H9 (cell line): Measurements from ENCODE around the gene PLEKHN1. TPM values are rescaled to one million over a fixed set of nuclear protein-coding genes. Genes with fewer than 3 reads are reported as not detected.

Experiments
- DNase-seq: peaks from one replicate; pipeline ENCODE4 v3.0.0-alpha.2; 2017
- H2AFZ ChIP-seq: one replicate; pipeline ENCODE4 v1.6.1; 2013; ENCODE audit warnings: mild to moderate bottlenecking, low read length, control low read depth, moderate library complexity
- H2AK5ac ChIP-seq: 2 replicates; pipeline ENCODE4 v1.6.1; 2013; ENCODE audit warnings: low read length, control low read depth, mixed read lengths; ENCODE audit not compliant: insufficient read length
- H2BK120ac ChIP-seq: one replicate; pipeline ENCODE4 v1.6.1; 2013; ENCODE audit warnings: low read depth, mild to moderate bottlenecking, low read length, control low read depth, inconsistent platforms; ENCODE audit not compliant: poor library complexity, severe bottlenecking
- H2BK12ac ChIP-seq: 2 replicates; pipeline ENCODE4 v1.6.1; 2013; ENCODE audit warnings: low read length, control low read depth, mixed read lengths, low read depth; ENCODE audit not compliant: insufficient read length
- H2BK15ac ChIP-seq: 2 replicates; pipeline ENCODE4 v1.6.1; 2013; ENCODE audit warnings: low read depth, low read length, control low read depth
- H2BK20ac ChIP-seq: one replicate; pipeline ENCODE4 v1.6.1; 2013; ENCODE audit warnings: low read depth, mild to moderate bottlenecking, low read length, control low read depth, inconsistent platforms; ENCODE audit not compliant: poor library complexity, severe bottlenecking
- H2BK5ac ChIP-seq: 2 replicates; pipeline ENCODE4 v1.6.1; 2013; ENCODE audit warnings: low read length, control low read depth, mixed read lengths; ENCODE audit not compliant: insufficient read length
- H3K14ac ChIP-seq: 2 replicates; pipeline ENCODE4 v1.6.1; 2013; ENCODE audit warnings: low read length, control low read depth; ENCODE audit not compliant: insufficient read depth
- H3K18ac ChIP-seq: 2 replicates; pipeline ENCODE4 v1.6.1; 2013; ENCODE audit warnings: low read depth, mild to moderate bottlenecking, mixed read lengths, low read length, control low read depth; ENCODE audit not compliant: insufficient read length
- H3K23ac ChIP-seq: 2 replicates; pipeline ENCODE4 v1.6.1; 2013; ENCODE audit warnings: low read length, control low read depth, mixed read lengths, low read depth; ENCODE audit not compliant: insufficient read length
- H3K23me2 ChIP-seq: 2 replicates; pipeline ENCODE4 v1.6.1; 2013; ENCODE audit warnings: low read depth, mild to moderate bottlenecking, mixed read lengths, low read length, control low read depth; ENCODE audit not compliant: insufficient read length, poor library complexity, severe bottlenecking
- H3K27ac ChIP-seq: 2 replicates; pipeline ENCODE4 v1.5.1; 2013; ENCODE audit warnings: low read length, control low read depth, mixed read lengths, low read depth; ENCODE audit not compliant: insufficient read length
- H3K27me3 ChIP-seq: 2 replicates; pipeline ENCODE4 v1.6.1; 2013; ENCODE audit warnings: low read length, control low read depth, inconsistent platforms; ENCODE audit not compliant: insufficient read depth
- H3K4ac ChIP-seq: 2 replicates; pipeline ENCODE4 v1.6.1; 2013; ENCODE audit warnings: low read depth, mild to moderate bottlenecking, control low read depth, inconsistent platforms, low read length, moderate library complexity
- H3K4me1 ChIP-seq: 2 replicates; pipeline ENCODE4 v1.6.1; 2013; ENCODE audit warnings: low read length, control low read depth, inconsistent platforms; ENCODE audit not compliant: insufficient read depth
- H3K4me2 ChIP-seq: 2 replicates; pipeline ENCODE4 v1.6.1; 2013; ENCODE audit warnings: low read length, control low read depth, mixed read lengths; ENCODE audit not compliant: insufficient read length, insufficient read depth
- H3K56ac ChIP-seq: 2 replicates; pipeline ENCODE4 v1.6.1; 2013; ENCODE audit warnings: low read depth, mild to moderate bottlenecking, mixed read lengths, low read length, control low read depth; ENCODE audit not compliant: insufficient read length
- H3K79me1 ChIP-seq: 2 replicates; pipeline ENCODE4 v1.6.1; 2013; ENCODE audit warnings: low read depth, mild to moderate bottlenecking, moderate library complexity, low read length, control low read depth, inconsistent platforms; ENCODE audit not compliant: insufficient read depth, poor library complexity, severe bottlenecking
- H3K79me2 ChIP-seq: 2 replicates; pipeline ENCODE4 v1.6.1; 2013; ENCODE audit warnings: low read length, control low read depth, inconsistent platforms; ENCODE audit not compliant: insufficient read depth
- H3K9ac ChIP-seq: 2 replicates; pipeline ENCODE4 v1.6.1; 2013; ENCODE audit warnings: low read length, control low read depth, mixed read lengths; ENCODE audit not compliant: insufficient read length; ENCODE audit errors: extremely low read depth
- H3K9me3 ChIP-seq: one replicate; pipeline ENCODE4 v1.6.1; 2013; ENCODE audit warnings: low read depth, low read length, inconsistent platforms; ENCODE audit not compliant: control insufficient read depth
- H3T11ph ChIP-seq: one replicate; pipeline ENCODE4 v1.6.1; 2013; ENCODE audit warnings: mild to moderate bottlenecking, low read length, control low read depth, inconsistent platforms
- H4K20me1 ChIP-seq: one replicate; pipeline ENCODE4 v1.6.1; 2013; ENCODE audit not compliant: control insufficient read depth, insufficient read length, insufficient read depth
- H4K5ac ChIP-seq: 2 replicates; pipeline ENCODE4 v1.6.1; 2013; ENCODE audit warnings: low read depth, mild to moderate bottlenecking, mixed read lengths, low read length, control low read depth; ENCODE audit not compliant: insufficient read length
- H4K8ac ChIP-seq: replicated peaks from 2 replicates; pipeline ENCODE4 v1.6.1; 2013; ENCODE audit warnings: low read length, control low read depth, mixed read lengths, low read depth; ENCODE audit not compliant: insufficient read length
- H4K91ac ChIP-seq: 2 replicates; pipeline ENCODE4 v1.6.1; 2013; ENCODE audit warnings: low read depth, mild to moderate bottlenecking, moderate library complexity, mixed read lengths, low read length, control low read depth; ENCODE audit not compliant: insufficient read length
- H3K27ac Mint-ChIP-seq, 3 experiments: 2 replicates in 2 of 3; 3 replicates in 1 of 3; pipeline ENCODE4 v1.8.0; 2020 to 2021; ENCODE audit warnings: mixed read lengths in 3 of 3, mild to moderate bottlenecking in 1 of 3, moderate library complexity in 1 of 3
- H3K27me3 Mint-ChIP-seq: 2 replicates; pipeline ENCODE4 v1.8.0; 2021; ENCODE audit warnings: low read depth, mild to moderate bottlenecking, moderate library complexity, mixed read lengths
- H3K36me3 Mint-ChIP-seq, 3 experiments: 2 replicates in 2 of 3; 3 replicates in 1 of 3; pipeline ENCODE4 v1.8.0; 2020 to 2021; ENCODE audit warnings: low read depth in 3 of 3, mixed read lengths in 3 of 3; ENCODE audit not compliant: insufficient read depth in 1 of 3
- H3K4me1 Mint-ChIP-seq, 2 experiments: 2 replicates each; pipeline ENCODE4 v1.8.0; 2020; ENCODE audit warnings: mixed read lengths in 2 of 2
- H3K4me3 Mint-ChIP-seq, 2 experiments: 2 replicates in 1 of 2; 3 replicates in 1 of 2; pipeline ENCODE4 v1.8.0; 2020 to 2021; ENCODE audit warnings: mild to moderate bottlenecking in 2 of 2, mixed read lengths in 2 of 2, moderate library complexity in 1 of 2
- H3K9me3 Mint-ChIP-seq, 2 experiments: 2 replicates in 1 of 2; 3 replicates in 1 of 2; pipeline ENCODE4 v1.8.0; 2020; ENCODE audit warnings: mild to moderate bottlenecking in 2 of 2, mixed read lengths in 2 of 2, moderate library complexity in 1 of 2
- WGBS: extraction: QIAGEN DNeasy Blood & Tissue Kit; methylation state at CpG from one replicate; pipeline ENCODE4 v1.1.7; 2013; ENCODE audit warnings: missing lambda C conversion rate, low lambda C conversion rate, mixed read lengths; ENCODE audit not compliant: insufficient read length; ENCODE audit errors: extremely low coverage; 5-methylcytosine and 5-hydroxymethylcytosine counted together
- total RNA-seq: library from RNA; stranded (reverse); gene quantifications from 2 replicates; pipeline ENCODE4 v1.2.1, GENCODE V29; 2021
- TF ChIP-seq, protein P1 (sequence below): fragments of 200-600 bp; sonication (generic); conservative IDR thresholded peaks from 3 replicates; pipeline ENCODE4 v1.8.0; 2021; ENCODE audit warnings: antibody characterized with exemption, mild to moderate bottlenecking

The PLEKHN1 gene
- total RNA-seq, 1 experiment from 2014 or later: 3.0 TPM

DNA sequence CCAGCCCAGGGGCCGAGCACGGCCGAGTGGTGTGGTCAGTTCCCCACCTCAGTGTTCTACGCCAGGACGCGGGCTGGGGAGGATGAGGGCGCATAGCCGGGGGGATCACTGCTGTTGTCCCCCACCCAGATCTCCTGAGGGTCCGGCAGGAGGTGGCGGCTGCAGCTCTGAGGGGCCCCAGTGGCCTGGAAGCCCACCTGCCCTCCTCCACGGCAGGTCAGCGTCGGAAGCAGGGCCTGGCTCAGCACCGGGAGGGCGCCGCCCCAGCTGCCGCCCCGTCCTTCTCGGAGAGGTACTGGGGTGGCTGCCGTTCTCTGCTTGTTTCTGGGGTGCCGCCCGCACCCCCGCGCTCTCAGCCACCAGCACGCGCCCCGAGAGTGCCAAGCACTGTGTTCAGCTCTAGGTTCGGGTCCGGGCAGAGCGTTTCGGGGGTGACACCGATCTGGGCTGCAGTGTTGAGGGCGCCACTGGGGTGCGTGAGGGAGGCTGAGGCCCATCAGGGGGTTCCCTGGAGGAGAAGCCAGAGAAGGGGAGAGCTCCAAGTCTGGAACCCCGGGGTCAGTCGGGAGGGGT lies 25.2 kb upstream of the PLEKHN1 start:
- no peaks in the 10 kb centered on the region for H3K4me1 ChIP-seq
- H3K4me1 Mint-ChIP-seq: peaks cover 3 to 39% of the 10 kb centered on the region in 2 experiments
- H3K27me3 ChIP-seq: peaks cover 38% of the 10 kb centered on the region
- H2BK20ac ChIP-seq: no peak overlapping the region
- no peak overlapping the region for H3T11ph ChIP-seq
- no peak overlapping the region for H4K8ac ChIP-seq
- H3K56ac ChIP-seq: no peak overlapping the region
- no peaks in the 10 kb centered on the region for H3K9me3 Mint-ChIP-seq
- no peak overlapping the region for H2BK120ac ChIP-seq
- DNase-seq: no peak
- H3K4me3 Mint-ChIP-seq: peak overlapping the region; percentile 51 to 75
- no peak overlapping the region for H2AFZ ChIP-seq
- peaks cover 61% of the 10 kb centered on the region for H3K27me3 Mint-ChIP-seq
- no peak overlapping the region for H3K18ac ChIP-seq
- no peak overlapping the region for H2AK5ac ChIP-seq
- no peak overlapping the region for H4K91ac ChIP-seq
- no peak overlapping the region for H3K14ac ChIP-seq
- H3K9me3 ChIP-seq: no peaks in the 10 kb centered on the region
- peaks cover 6% of the 10 kb centered on the region for H3K23me2 ChIP-seq
- TF ChIP-seq, protein P1, sequence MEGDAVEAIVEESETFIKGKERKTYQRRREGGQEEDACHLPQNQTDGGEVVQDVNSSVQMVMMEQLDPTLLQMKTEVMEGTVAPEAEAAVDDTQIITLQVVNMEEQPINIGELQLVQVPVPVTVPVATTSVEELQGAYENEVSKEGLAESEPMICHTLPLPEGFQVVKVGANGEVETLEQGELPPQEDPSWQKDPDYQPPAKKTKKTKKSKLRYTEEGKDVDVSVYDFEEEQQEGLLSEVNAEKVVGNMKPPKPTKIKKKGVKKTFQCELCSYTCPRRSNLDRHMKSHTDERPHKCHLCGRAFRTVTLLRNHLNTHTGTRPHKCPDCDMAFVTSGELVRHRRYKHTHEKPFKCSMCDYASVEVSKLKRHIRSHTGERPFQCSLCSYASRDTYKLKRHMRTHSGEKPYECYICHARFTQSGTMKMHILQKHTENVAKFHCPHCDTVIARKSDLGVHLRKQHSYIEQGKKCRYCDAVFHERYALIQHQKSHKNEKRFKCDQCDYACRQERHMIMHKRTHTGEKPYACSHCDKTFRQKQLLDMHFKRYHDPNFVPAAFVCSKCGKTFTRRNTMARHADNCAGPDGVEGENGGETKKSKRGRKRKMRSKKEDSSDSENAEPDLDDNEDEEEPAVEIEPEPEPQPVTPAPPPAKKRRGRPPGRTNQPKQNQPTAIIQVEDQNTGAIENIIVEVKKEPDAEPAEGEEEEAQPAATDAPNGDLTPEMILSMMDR: no peak
- H3K9ac ChIP-seq: no peak overlapping the region
- peaks cover 8 to 20% (median 12%) of the 10 kb centered on the region in 3 experiments for H3K36me3 Mint-ChIP-seq
- H4K20me1 ChIP-seq: no peaks in the 10 kb centered on the region
- no peak overlapping the region for H2BK5ac ChIP-seq
- no peaks in the 10 kb centered on the region for H3K79me1 ChIP-seq
- H3K27ac Mint-ChIP-seq: no peak overlapping the region
- H3K4me2 ChIP-seq: peak overlapping the region; percentile 36
- no peak overlapping the region for H2BK12ac ChIP-seq
- H3K4ac ChIP-seq: no peak overlapping the region
- H3K23ac ChIP-seq: no peak overlapping the region
- no peaks in the 10 kb centered on the region for H3K79me2 ChIP-seq
- no peak overlapping the region for H4K5ac ChIP-seq
- no CpG with 5 or more reads among the region's 36 CpGs for WGBS
- no peak overlapping the region for H2BK15ac ChIP-seq
- no peak overlapping the region for H3K27ac ChIP-seq
